GM21825 (cell line): ENCODE results near the gene EMP3.
"Not testable (repeated sequence)": the region's sequence is repeated elsewhere in the genome, so short reads cannot be mapped to it uniquely, and the experiment has no call there.

Source experiments
- ATAC-seq: cut with Tn5 transposase; IDR thresholded peaks from one replicate; pipeline ENCODE4 v1.9.1; 2021; ENCODE audit warnings: mild to moderate bottlenecking, moderate library complexity; ENCODE audit not compliant: unreplicated experiment

The EMP3 gene

DNA sequence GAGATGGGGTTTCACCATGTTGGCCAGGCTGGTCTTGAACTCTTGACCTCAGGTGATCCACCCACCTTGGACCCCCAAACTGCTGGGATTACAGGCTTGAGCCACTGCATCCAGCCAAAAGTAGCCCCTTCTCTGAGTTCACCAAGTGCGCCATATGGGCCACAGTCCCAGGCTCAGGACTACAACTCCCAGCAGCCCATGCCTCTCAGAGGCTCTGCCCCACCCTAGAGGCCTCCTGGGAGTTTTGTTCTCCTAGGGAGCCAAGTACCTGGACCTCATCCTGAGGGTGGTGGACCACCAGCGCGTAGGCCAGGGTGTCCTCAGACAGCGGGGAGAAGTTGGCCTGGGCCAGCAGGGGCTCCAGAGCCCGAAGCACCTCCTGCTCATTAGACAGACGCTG is 19.5 kb downstream of the EMP3 start:
- ATAC-seq = no peak

DNA sequence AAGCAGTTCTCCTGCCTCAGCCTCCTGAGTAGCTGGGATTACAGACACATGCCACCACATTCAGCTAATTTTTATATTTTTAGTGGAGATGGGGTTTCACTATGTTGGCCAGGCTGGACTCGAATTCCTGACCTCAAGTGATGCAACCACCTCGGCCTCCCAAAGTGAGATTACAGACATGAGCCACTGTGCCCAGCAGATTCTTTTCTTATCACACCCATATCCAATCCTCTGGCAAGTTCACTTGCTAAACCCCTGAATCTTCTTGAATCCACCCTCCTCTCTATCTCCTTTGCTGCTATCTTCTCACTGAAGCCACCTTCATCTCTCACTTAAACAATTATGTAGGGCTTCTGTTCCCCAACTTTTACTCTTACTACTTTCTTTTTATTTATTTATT is 20.8 kb downstream of the EMP3 start:
- ATAC-seq = no peak

GRCh38 chr19:48348045-48348444 is 22.7 kb downstream of the EMP3 start:
- ATAC-seq = no peak

- ATAC-seq = no peak
Observed at GRCh38 chr19:48348737-48349136, 23.4 kb downstream of the EMP3 start.

- no peak for ATAC-seq
Observed at GRCh38 chr19:48350856-48351255, 25.5 kb downstream of the EMP3 start.

- ATAC-seq = no peak
Observed at GRCh38 chr19:48351341-48351752, 26.0 kb downstream of the EMP3 start.

GRCh38 chr19:48353677-48354076 is 28.3 kb downstream of the EMP3 start:
- no peak for ATAC-seq

GRCh38 chr19:48354332-48354992 is 29.1 kb downstream of the EMP3 start:
- ATAC-seq = no peak

GRCh38 chr19:48355365-48355954 is 30.1 kb downstream of the EMP3 start:
- ATAC-seq = no peak

GRCh38 chr19:48359123-48359522 is 33.8 kb downstream of the EMP3 start:
- ATAC-seq = no peak

DNA sequence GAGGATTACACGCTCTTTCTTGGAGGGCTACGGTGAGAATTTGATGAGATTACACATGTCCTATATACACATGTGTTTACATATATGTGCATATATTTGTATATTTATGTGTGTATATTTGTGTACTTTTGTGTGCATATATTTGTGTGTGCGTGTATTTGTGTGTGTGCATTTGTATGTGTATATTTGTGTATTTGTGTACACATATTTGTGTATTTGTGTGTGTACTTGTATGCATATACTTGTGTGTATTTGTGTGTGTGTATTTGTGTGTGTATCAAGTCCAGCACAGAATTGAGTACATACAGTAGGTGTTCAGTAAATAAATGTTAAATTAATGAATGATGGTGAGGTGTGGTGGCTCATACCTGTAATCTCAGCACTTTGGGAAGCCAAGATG is 36.6 kb downstream of the EMP3 start:
- ATAC-seq = no peak

DNA sequence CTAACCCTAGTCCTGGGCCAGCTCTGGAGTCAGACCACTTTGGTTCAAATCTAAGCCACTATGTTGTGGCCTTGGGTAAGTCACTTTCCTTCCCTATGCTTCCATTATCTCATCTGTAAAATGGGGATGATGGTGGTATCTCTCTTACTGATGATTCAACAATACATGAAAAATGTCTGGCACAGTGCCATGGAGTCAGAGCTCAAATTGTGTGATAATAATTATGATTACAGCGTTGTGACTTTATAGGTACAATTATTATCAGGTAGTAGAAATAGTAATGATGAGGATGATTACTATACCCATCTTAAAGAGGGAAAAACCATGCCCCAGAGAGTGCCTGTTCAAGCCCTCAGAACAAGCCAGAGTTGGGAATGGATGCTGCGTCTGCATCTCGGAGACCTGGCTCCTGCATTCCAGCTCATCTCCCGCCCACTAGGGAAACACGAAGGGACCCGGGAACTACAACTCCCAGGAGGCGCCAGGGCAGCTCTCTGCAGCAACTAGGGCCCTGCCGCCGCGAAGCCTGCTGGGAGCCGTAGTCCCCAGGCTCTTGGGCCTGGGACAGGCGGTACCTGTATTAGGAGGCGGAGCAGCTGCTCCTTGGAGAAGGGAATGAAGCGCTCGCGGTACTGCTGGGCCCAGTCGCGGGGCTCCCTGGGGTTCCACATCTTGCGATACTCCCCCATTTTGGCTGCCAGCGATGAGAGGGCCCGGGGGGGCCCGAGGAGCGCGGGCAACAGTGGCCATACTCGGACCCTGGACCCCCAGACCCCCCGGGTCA is 37.6 kb downstream of the EMP3 start:
- peak; percentile 55 for ATAC-seq

- peak; percentile 10 for ATAC-seq
Observed at GRCh38 chr19:48363500-48363809, 38.1 kb downstream of the EMP3 start.

GRCh38 chr19:48363810-48364597 is 38.7 kb downstream of the EMP3 start, which contains the start of the genes SYNGR4 and TMEM143:
Gene SYNGR4, plus strand, starts transcription at chr19:48364367. Its CDS starts 1,476 bp downstream, at chr19:48365843.
Gene TMEM143, minus strand, starts transcription at chr19:48363940. Its CDS starts 20 bp downstream, at chr19:48363920.
- peak; percentile 76 for ATAC-seq

GRCh38 chr19:48364598-48365348 is 39.4 kb downstream of the EMP3 start:
- ATAC-seq = no peak

- no peak for ATAC-seq
Observed at GRCh38 chr19:48365602-48366001, 40.2 kb downstream of the EMP3 start.

DNA sequence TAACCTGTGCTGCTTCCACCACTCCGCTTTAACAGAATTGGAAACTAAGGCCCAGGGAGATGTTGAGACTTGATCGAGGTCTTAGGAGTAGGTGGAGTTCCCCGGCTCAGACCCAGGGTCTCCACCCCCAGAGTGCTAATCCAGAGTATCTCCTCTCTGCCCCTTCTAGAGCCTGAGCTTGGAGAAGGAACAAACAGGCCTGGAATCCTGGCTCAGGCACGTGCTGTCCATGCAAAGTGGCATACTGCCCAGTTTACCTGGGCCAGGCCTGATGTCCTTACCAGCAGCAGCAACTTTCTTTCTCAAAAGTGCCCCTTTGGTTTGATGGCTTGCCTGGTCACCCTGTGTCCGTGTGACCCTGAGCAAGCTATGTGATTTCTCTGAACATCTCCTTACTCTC is 42.5 kb downstream of the EMP3 start:
- no peak for ATAC-seq

DNA sequence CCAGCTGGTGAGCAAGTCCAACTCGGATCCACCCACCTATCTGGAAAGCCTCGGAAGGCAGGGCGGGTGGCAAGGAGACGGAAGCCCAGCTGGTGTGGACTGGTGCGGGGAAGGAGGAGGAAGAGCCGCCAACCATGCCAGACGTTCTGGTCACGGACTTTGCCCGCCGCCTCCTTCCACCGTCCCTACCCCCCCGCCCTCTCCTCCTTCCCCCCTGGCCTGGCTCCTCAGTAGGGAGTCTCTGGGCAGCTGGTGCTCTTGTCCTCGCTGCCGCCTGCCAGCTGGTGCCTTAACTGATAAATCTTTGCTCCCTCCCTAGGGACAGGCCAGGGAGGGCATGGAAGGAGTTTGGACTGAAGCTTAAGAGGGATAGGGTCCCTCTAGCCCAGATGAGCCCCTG is 43.6 kb downstream of the EMP3 start:
- ATAC-seq = no peak

DNA sequence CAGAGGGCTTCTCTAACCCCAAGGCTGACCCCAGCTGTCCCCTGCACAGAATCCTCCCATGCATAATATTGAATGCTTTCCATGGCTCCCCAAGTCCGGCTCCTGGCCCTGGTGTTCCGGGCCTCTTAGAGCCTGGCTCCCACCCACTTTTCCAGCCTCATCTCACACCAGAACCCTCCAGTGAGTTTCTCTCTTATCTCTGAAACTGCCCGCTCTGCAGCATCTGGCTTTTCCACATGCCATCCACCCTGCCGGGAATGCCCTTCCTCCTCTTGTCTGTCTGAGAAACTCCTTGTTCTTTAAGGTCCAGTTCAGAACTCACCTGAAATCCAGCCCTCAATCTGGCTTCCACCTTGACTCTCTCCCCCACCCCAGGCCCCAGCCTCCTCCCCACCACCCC is 45.6 kb downstream of the EMP3 start:
- ATAC-seq = no peak

GRCh38 chr19:48371367-48371766 is 46.0 kb downstream of the EMP3 start:
- ATAC-seq = no peak

- not testable (repeated sequence) for ATAC-seq
Observed at GRCh38 chr19:48371771-48372170, 46.4 kb downstream of the EMP3 start.
